Fibroblast of upper back skin (primary cell): ENCODE data around the gene SP3.

Source experiments
- DNase-seq: peaks from one replicate; pipeline ENCODE4 v3.0.0-alpha.2; 2013

SP3 gene

GRCh38 chr2:173964565-173965371, 405 bp downstream of the SP3 start:
- DNase-seq: peak; percentile 92

- DNase-seq: peak; percentile 86
Observed at GRCh38 chr2:173963817-173964564, 1.2 kb downstream of the SP3 start.

- peak; percentile 78 for DNase-seq
Observed at GRCh38 chr2:173963323-173963816, 1.8 kb downstream of the SP3 start.

- no peak for DNase-seq
Observed at GRCh38 chr2:173962583-173963110, 2.5 kb downstream of the SP3 start.

- DNase-seq: peak; percentile 32
Observed at GRCh38 chr2:173962031-173962430, 3.1 kb downstream of the SP3 start.

GRCh38 chr2:173961346-173961705, 3.8 kb downstream of the SP3 start:
- no peak for DNase-seq

- no peak for DNase-seq
Observed at GRCh38 chr2:173959909-173960308, 5.3 kb downstream of the SP3 start.

GRCh38 chr2:173959358-173959884, 5.8 kb downstream of the SP3 start:
- DNase-seq: no peak

GRCh38 chr2:173958198-173958846, 6.9 kb downstream of the SP3 start:
- no peak for DNase-seq

GRCh38 chr2:173957517-173957916, 7.7 kb downstream of the SP3 start:
- no peak for DNase-seq

- no peak for DNase-seq
Observed at GRCh38 chr2:173956454-173956853, 8.7 kb downstream of the SP3 start.

- no peak for DNase-seq
Observed at GRCh38 chr2:173955867-173956266, 9.3 kb downstream of the SP3 start.

- no peak for DNase-seq
Observed at GRCh38 chr2:173955004-173955403, 10.2 kb downstream of the SP3 start.

GRCh38 chr2:173953047-173953424, 12.1 kb downstream of the SP3 start:
- no peak for DNase-seq

- DNase-seq: no peak
Observed at GRCh38 chr2:173952267-173953046, 12.7 kb downstream of the SP3 start.

GRCh38 chr2:173948842-173949241, 16.3 kb downstream of the SP3 start:
- no peak for DNase-seq

- DNase-seq: no peak
Observed at GRCh38 chr2:173948198-173948597, 17.0 kb downstream of the SP3 start.

GRCh38 chr2:173947131-173947530, 18.0 kb downstream of the SP3 start:
- DNase-seq: no peak

- no peak for DNase-seq
Observed at GRCh38 chr2:173943738-173944137, 21.4 kb downstream of the SP3 start.

- peak; percentile 47 for DNase-seq
Observed at GRCh38 chr2:173942861-173943523, 22.2 kb downstream of the SP3 start.

GRCh38 chr2:173941567-173941966, 23.6 kb downstream of the SP3 start:
- no peak for DNase-seq
